Chondrocyte (in vitro differentiated cells): Measurements from ENCODE around the gene NUDT22. TPM values are rescaled to one million over a fixed set of nuclear protein-coding genes. Genes with fewer than 3 reads are reported as not detected.

Source experiments
- DNase-seq: peaks from one replicate; pipeline ENCODE4 v3.0.0; 2021; ENCODE audit warnings: mixed read lengths, low spot score
- H3K27ac Mint-ChIP-seq: one replicate; pipeline ENCODE4 v1.8.0; 2021; ENCODE audit warnings: mild to moderate bottlenecking, moderate library complexity, mixed read lengths; ENCODE audit not compliant: unreplicated experiment
- H3K27me3 Mint-ChIP-seq: 2 replicates; pipeline ENCODE4 v1.8.0; 2021; ENCODE audit warnings: low read depth, mixed read lengths
- H3K36me3 Mint-ChIP-seq: 2 replicates; pipeline ENCODE4 v1.8.0; 2021; ENCODE audit warnings: low read depth, mixed read lengths
- H3K4me1 Mint-ChIP-seq: 2 replicates; pipeline ENCODE4 v1.8.0; 2021; ENCODE audit warnings: low read depth, mild to moderate bottlenecking, mixed read lengths
- H3K4me3 Mint-ChIP-seq: one replicate; pipeline ENCODE4 v1.8.0; 2021; ENCODE audit warnings: mild to moderate bottlenecking, moderate library complexity, mixed read lengths; ENCODE audit not compliant: unreplicated experiment
- H3K9me3 Mint-ChIP-seq: 2 replicates; pipeline ENCODE4 v1.8.0; 2021; ENCODE audit warnings: low read depth, mixed read lengths
- CTCF ChIP-seq: fragments of 200-600 bp; sonication (generic); IDR thresholded peaks from 2 replicates; pipeline ENCODE4 v1.5.0; 2021; ENCODE audit warnings: antibody characterized with exemption, mild to moderate bottlenecking, moderate library complexity
- total RNA-seq: library from RNA; stranded (reverse); gene quantifications from 3 replicates; pipeline ENCODE4 v1.2.1, GENCODE V29; 2021

NUDT22 gene
- total RNA-seq, 1 donor from 2014 or later = 42.1 TPM

- Mint-ChIP-seq H3K4me1 (peaks cover 40% of the 10 kb centered on the region), H3K4me3 (peak overlapping the region; percentile 68), H3K36me3 (no peaks in the 10 kb centered on the region), H3K9me3 (no peaks in the 10 kb centered on the region), H3K27ac (peak overlapping the region; percentile 96), H3K27me3 (no peaks in the 10 kb centered on the region)
- TF ChIP-seq CTCF = no peak
- no peak for DNase-seq
These were observed 44.3 kb upstream of the NUDT22 start for GRCh38 chr11:64181506-64182411.

DNA sequence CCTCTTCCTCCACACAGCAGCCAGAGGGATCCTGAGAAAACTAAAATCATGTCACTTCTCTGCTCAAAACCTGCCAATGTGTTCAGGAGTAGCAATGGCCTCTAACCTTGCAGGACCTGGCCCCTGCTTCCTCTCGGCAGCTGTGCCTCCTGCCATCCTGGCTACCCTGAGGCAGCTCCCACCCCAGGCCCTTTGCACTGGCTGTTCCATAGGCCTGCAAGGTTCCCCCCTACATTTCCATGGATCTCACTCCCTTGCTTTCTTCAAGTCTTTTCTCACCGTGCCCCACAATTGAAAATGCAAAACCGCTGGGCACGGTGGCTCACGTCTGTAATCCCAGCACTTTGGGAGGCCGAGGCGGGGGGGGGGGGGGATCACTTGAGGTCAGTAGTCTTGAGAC is 42.2 kb upstream of the NUDT22 start:
- Mint-ChIP-seq H3K4me1 (peaks cover 43% of the 10 kb centered on the region), H3K9me3 (no peaks in the 10 kb centered on the region), H3K27me3 (no peaks in the 10 kb centered on the region), H3K27ac (no peak overlapping the region), H3K36me3 (no peaks in the 10 kb centered on the region), H3K4me3 (no peak overlapping the region)
- no peak for TF ChIP-seq CTCF
- DNase-seq = no peak

DNA sequence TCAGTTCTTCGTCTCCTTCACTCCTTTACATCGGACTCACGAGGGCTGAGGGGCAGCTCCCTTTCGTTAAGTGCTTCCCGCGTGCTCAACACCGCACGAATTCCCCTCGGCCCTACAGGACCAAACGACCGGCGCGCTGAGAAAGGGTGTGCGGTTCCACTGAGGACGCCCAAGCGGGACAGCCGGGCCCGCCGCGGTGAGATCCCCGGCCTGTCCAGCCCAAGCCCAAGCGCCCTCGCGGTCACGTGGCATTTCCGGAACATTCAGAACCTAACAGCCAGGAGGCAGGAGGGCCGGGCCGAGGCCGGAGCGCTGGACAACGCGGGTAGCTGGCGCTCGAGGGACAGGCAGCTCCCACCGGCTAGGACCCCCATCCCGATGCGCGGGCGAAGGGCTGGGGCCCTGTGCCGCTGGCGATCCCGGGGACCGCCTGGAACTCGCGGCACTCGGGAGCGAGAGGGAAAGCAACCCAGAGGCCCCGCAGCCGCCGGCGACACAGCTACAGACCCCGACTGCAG is 40.8 kb upstream of the NUDT22 start:
- H3K27ac Mint-ChIP-seq = peak overlapping the region; percentile 99
- H3K4me1 Mint-ChIP-seq = peaks cover 48% of the 10 kb centered on the region
- H3K9me3 Mint-ChIP-seq = no peaks in the 10 kb centered on the region
- no peaks in the 10 kb centered on the region for H3K36me3 Mint-ChIP-seq
- H3K4me3 Mint-ChIP-seq = peak overlapping the region; percentile 97
- peak; percentile 76 for TF ChIP-seq CTCF
- peak; percentile 97 for DNase-seq
- H3K27me3 Mint-ChIP-seq = no peaks in the 10 kb centered on the region

GRCh38 chr11:64185693-64186491 is 40.2 kb upstream of the NUDT22 start, which contains the start of gene STIP1:
Gene STIP1, plus strand, starts transcription at chr11:64186171. Its CDS starts 91 bp downstream, at chr11:64186262.
- Mint-ChIP-seq H3K4me1 (peaks cover 45% of the 10 kb centered on the region), H3K36me3 (no peaks in the 10 kb centered on the region), H3K9me3 (no peaks in the 10 kb centered on the region), H3K27ac (peak within 1 kb of the TSS; percentile 99), H3K4me3 (peak within 1 kb of the TSS; percentile 97), H3K27me3 (no peaks in the 10 kb centered on the region)
- peak; percentile 39 for TF ChIP-seq CTCF
- DNase-seq = peak; percentile 99
